ENCODE results near the gene CYP2D6.
"Not testable (repeated sequence)": the region's sequence is repeated elsewhere in the genome, so short reads cannot be mapped to it uniquely, and the experiment has no call there.

CYP2D6 gene

GRCh38 chr22:42131562-42131961 is 952 bp upstream of the CYP2D6 start:
- no peak for DNase-seq

- DNase-seq, result not testable (repeated sequence)
These were observed 428 bp downstream of the CYP2D6 start for GRCh38 chr22:42130182-42130581.

- DNase-seq, result not testable (repeated sequence)
These were observed 1.6 kb downstream of the CYP2D6 start for GRCh38 chr22:42128776-42129694.

- DNase-seq, result not testable (repeated sequence)
These were observed 2.6 kb downstream of the CYP2D6 start for GRCh38 chr22:42128007-42128406.

- DNase-seq, result no peak
These were observed 3.0 kb downstream of the CYP2D6 start for GRCh38 chr22:42127606-42128005.

GRCh38 chr22:42123529-42123928 is 7.1 kb downstream of the CYP2D6 start:
- DNase-seq, result not testable (repeated sequence)

- DNase-seq, result not testable (repeated sequence)
These were observed 10.2 kb downstream of the CYP2D6 start for GRCh38 chr22:42120231-42121021.

GRCh38 chr22:42116848-42117424 is 13.7 kb downstream of the CYP2D6 start:
- DNase-seq, result peak in 1 of 2 experiments; percentile 29

- DNase-seq, result not testable (repeated sequence)
These were observed 15.2 kb downstream of the CYP2D6 start for GRCh38 chr22:42115420-42115830.

GRCh38 chr22:42114721-42115120 is 15.9 kb downstream of the CYP2D6 start:
- DNase-seq, result peak in 1 of 2 experiments; percentile 12

GRCh38 chr22:42112793-42113192 is 17.8 kb downstream of the CYP2D6 start:
- DNase-seq, result peak in 1 of 2 experiments; percentile 42

- peak in 1 of 2 experiments; percentile 44 for DNase-seq
These were observed 18.8 kb downstream of the CYP2D6 start for GRCh38 chr22:42111798-42112197.

- DNase-seq, result no peak
These were observed 21.8 kb downstream of the CYP2D6 start for GRCh38 chr22:42108848-42109247.

GRCh38 chr22:42104332-42104860 is 26.2 kb downstream of the CYP2D6 start:
- DNase-seq, result not testable (repeated sequence)

GRCh38 chr22:42101199-42101598 is 29.4 kb downstream of the CYP2D6 start:
- DNase-seq, result no peak

GRCh38 chr22:42091455-42091782 is 39.2 kb downstream of the CYP2D6 start:
- no peak for DNase-seq

- peak; percentile 99 to 100 for DNase-seq
These were observed 39.8 kb downstream of the CYP2D6 start, which contains the start of gene NDUFA6 for GRCh38 chr22:42090596-42091454. Gene NDUFA6, minus strand, starts transcription at chr22:42090772. Its CDS starts 28 bp downstream, at chr22:42090744.

- DNase-seq, result no peak
These were observed 44.6 kb downstream of the CYP2D6 start for GRCh38 chr22:42086051-42086450.

GRCh38 chr22:42084874-42085273 is 45.7 kb downstream of the CYP2D6 start:
- no peak for DNase-seq

- DNase-seq, result no peak
These were observed 47.5 kb downstream of the CYP2D6 start for GRCh38 chr22:42083119-42083518.

- DNase-seq, result peak in 1 of 2 experiments; percentile 22
These were observed 50.3 kb downstream of the CYP2D6 start for GRCh38 chr22:42080287-42080686.

Measured in NCI-H524 (cell line).